Keratinocyte (primary cell): ENCODE results near the gene BSG. TPM values are rescaled to one million over a fixed set of nuclear protein-coding genes. Genes with fewer than 3 reads are reported as not detected.
A peak's percentile ranks its signal among the peaks of the same experiment; 100 is the strongest.

ENCODE experiments used
- DNase-seq: peaks from one replicate; pipeline ENCODE4 v3.0.0-alpha.2; 2011; ENCODE audit warnings: low read depth, missing footprints, low spot score
- FAIRE-seq: peaks from 2 replicates; lab custom pipeline; 2011; peaks lifted over from hg19 to GRCh38; lab: Jason Lieb, UNC
- H2AFZ ChIP-seq: 2 replicates; pipeline ENCODE4 v1.6.0; 2012; ENCODE audit warnings: low read length, control low read depth, inconsistent platforms; ENCODE audit not compliant: control insufficient read depth
- H3K27ac ChIP-seq: 2 replicates; pipeline ENCODE4 v1.5.1; 2011; ENCODE audit warnings: low read length; ENCODE audit not compliant: control insufficient read depth, insufficient read depth
- H3K27me3 ChIP-seq: 3 replicates; pipeline ENCODE4 v1.6.0; 2011; ENCODE audit warnings: low read length; ENCODE audit not compliant: control insufficient read depth, insufficient read depth; ENCODE audit errors: extremely low read depth
- H3K36me3 ChIP-seq, 2 experiments: 2 replicates in 1 of 2; 3 replicates in 1 of 2; pipeline ENCODE4 v1.5.1; 2011; ENCODE audit warnings: low read length in 2 of 2, mild to moderate bottlenecking in 1 of 2; ENCODE audit not compliant: control insufficient read depth in 2 of 2, insufficient read depth in 2 of 2; ENCODE audit errors: extremely low read depth in 1 of 2
- H3K4me1 ChIP-seq: 3 replicates; pipeline ENCODE4 v1.5.1; 2011; ENCODE audit warnings: low read length; ENCODE audit not compliant: control insufficient read depth, insufficient read depth; ENCODE audit errors: extremely low read depth
- H3K4me2 ChIP-seq: 3 replicates; pipeline ENCODE4 v1.6.0; 2011; ENCODE audit warnings: low read depth, low read length; ENCODE audit not compliant: control insufficient read depth, insufficient read depth; ENCODE audit errors: extremely low read depth
- H3K4me3 ChIP-seq, 3 experiments: fragments of 200-600 bp in 1 of 3; sonication (generic) in 1 of 3; 2 replicates in 2 of 3; 3 replicates in 1 of 3; pipeline ENCODE4 v1.5.1; 2011 to 2016; ENCODE audit warnings: low read length in 3 of 3, mild to moderate bottlenecking in 3 of 3, control low read depth in 2 of 3, inconsistent platforms in 1 of 3, low read depth in 1 of 3, mixed read lengths in 1 of 3, mixed run types in 1 of 3, moderate library complexity in 1 of 3; ENCODE audit not compliant: control insufficient read depth in 2 of 3, insufficient read depth in 2 of 3; ENCODE audit errors: extremely low read depth in 1 of 3
- H3K79me2 ChIP-seq: 2 replicates; pipeline ENCODE4 v1.6.0; 2012; ENCODE audit warnings: low read length; ENCODE audit not compliant: control insufficient read depth, insufficient read depth
- H3K9ac ChIP-seq: 3 replicates; pipeline ENCODE4 v1.6.0; 2011; ENCODE audit warnings: low read length; ENCODE audit not compliant: control insufficient read depth, insufficient read depth; ENCODE audit errors: extremely low read depth
- H3K9me1 ChIP-seq: 3 replicates; pipeline ENCODE4 v1.6.0; 2011; ENCODE audit warnings: low read length; ENCODE audit not compliant: control insufficient read depth, insufficient read depth; ENCODE audit errors: extremely low read depth
- H3K9me3 ChIP-seq: 2 replicates; pipeline ENCODE4 v1.5.1; 2012; ENCODE audit warnings: low read depth, low read length; ENCODE audit not compliant: control insufficient read depth
- H4K20me1 ChIP-seq: 3 replicates; pipeline ENCODE4 v1.6.0; 2011; ENCODE audit warnings: low read length; ENCODE audit not compliant: control insufficient read depth, insufficient read depth; ENCODE audit errors: extremely low read depth
- EZH2 ChIP-seq: IDR thresholded peaks from one replicate; pipeline ENCODE4 v1.6.1; 2012; ENCODE audit warnings: inconsistent platforms, mild to moderate bottlenecking, low read length, moderate library complexity
- dilution Hi-C: fragments of 300-500 bp; cut with MboI; formaldehyde crosslinking; loops from one replicate; pipeline ENCODE4 v1.7.0; 2020; ENCODE audit warnings: low sequenced_read_pairs; ENCODE audit not compliant: extremely low pct_ligation_motif_present
- polyA plus RNA-seq, 5 experiments: library from polyadenylated mRNA; depleted of rRNA in 3 of 5; stranded (reverse) in 3 of 5; stranded (forward) in 1 of 5; unstranded in 1 of 5; fragments of >200 nt; gene quantifications; 1 replicate in 1 of 5; 2 replicates in 3 of 5; 3 replicates in 1 of 5; pipeline versions ENCODE4 v1.2.1 to v1.2.3, GENCODE V29; 2011 to 2012; ENCODE audit warnings: missing spikeins in 2 of 5, low read depth in 1 of 5, low replicate concordance in 1 of 5
- TF ChIP-seq, protein P1 (sequence below), 3 experiments: IDR thresholded peaks in 1 of 3; conservative IDR thresholded peaks in 1 of 3; optimal IDR thresholded peaks in 1 of 3; 2 replicates in 2 of 3; 3 replicates in 1 of 3; pipeline versions ENCODE3 to v1.5.1; 2011; ENCODE audit warnings: low read length in 3 of 3, mild to moderate bottlenecking in 3 of 3, moderate library complexity in 2 of 3, control low read depth in 1 of 3, inconsistent platforms in 1 of 3; ENCODE audit not compliant: insufficient read depth in 2 of 3; ENCODE audit errors: extremely low read depth in 1 of 3

BSG gene
- polyA plus RNA-seq, 1 donor (not counting 4 experiments of a cell fraction or from before 2014, with no cell fraction given): 388 TPM

DNA sequence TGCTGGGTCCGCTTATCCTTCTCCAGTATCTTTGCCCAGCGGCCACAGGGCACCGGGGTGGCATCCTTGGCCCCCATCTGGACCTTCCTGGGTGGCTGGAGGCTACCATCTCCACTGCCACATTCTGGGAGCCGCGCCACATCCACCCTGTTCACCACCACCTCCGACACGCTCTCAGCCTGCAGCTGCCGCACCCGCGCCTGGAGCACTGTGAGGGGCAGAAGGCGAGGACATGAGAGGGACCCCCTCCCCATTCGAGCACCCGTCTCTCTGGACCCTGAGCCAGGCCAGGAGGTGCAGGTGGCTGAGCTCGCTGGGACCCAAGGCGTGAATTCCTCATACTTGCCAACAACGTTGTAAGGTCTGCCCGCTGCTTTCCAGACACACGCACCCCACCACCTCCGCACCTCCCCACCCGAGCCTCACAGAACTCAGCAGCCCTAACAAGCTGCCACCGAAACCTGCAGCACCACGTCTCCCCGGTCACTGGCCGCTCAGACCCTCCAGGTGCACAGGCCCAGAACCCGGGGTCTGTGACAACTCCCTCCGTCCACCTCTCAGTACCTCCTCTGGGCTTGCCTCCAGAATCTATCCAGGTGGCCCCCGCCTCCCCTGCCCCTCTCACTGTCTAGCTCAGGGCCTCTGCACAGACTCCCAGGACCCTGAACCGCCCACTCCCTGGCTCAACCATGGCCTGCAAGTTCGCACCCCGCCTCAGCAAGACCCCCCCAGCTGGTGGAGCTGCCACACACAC lies 57.7 kb downstream of the BSG start:
- dilution Hi-C loops: no loop called here
- peaks cover 4 to 13% of the 10 kb centered on the region in 2 experiments for H3K36me3 ChIP-seq
- TF ChIP-seq EZH2: no peak
- TF ChIP-seq, protein P1, sequence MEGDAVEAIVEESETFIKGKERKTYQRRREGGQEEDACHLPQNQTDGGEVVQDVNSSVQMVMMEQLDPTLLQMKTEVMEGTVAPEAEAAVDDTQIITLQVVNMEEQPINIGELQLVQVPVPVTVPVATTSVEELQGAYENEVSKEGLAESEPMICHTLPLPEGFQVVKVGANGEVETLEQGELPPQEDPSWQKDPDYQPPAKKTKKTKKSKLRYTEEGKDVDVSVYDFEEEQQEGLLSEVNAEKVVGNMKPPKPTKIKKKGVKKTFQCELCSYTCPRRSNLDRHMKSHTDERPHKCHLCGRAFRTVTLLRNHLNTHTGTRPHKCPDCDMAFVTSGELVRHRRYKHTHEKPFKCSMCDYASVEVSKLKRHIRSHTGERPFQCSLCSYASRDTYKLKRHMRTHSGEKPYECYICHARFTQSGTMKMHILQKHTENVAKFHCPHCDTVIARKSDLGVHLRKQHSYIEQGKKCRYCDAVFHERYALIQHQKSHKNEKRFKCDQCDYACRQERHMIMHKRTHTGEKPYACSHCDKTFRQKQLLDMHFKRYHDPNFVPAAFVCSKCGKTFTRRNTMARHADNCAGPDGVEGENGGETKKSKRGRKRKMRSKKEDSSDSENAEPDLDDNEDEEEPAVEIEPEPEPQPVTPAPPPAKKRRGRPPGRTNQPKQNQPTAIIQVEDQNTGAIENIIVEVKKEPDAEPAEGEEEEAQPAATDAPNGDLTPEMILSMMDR (optimal IDR thresholded peaks at IDR 0.05 in 1 of 3, IDR thresholded peaks at IDR 0.05 in 1 of 3, conservative IDR thresholded peaks at IDR 0.05 in 1 of 3; ENCODE audit: extremely low read depth in 1 of 3, insufficient read depth in 2 of 3, low read length in 3 of 3): no peak

DNA sequence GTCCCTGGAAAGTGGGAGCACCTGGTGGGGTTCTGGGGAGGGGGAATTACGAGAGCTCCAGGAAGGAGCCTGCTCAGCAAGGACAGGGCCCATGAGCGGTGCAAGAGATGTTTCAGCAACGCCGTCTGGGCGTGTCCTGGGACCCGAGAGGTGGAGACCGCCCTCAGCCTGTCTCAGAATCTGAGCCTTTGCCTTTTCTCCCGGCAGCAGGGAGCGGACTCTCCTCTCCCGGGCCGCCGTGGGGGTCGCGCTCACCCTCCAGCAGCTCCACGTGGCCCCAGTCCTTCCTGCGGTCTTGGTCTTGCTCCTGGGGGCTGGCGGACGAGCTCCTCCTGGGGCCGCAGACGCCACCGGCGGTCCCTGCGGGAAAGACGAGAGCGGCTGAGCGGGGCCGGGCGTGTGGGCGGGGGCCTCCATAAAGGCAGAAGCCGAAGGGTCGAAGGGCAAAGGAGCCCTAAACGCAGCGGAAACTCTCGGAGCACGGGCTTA lies 60.2 kb downstream of the BSG start:
- FAIRE-seq: no peak
- H3K79me2 ChIP-seq: peaks cover 16% of the 10 kb centered on the region
- peak overlapping the region; percentile 84 for H3K4me2 ChIP-seq
- TF ChIP-seq, protein P1 (optimal IDR thresholded peaks at IDR 0.05 in 1 of 3, IDR thresholded peaks at IDR 0.05 in 1 of 3, conservative IDR thresholded peaks at IDR 0.05 in 1 of 3; ENCODE audit: extremely low read depth in 1 of 3, insufficient read depth in 2 of 3, low read length in 3 of 3): no peak
- no peak for TF ChIP-seq EZH2
- peak overlapping the region; percentile 76 to 87 (median 85) for H3K4me3 ChIP-seq
- H3K27me3 ChIP-seq: no peaks in the 10 kb centered on the region
- H3K4me1 ChIP-seq: peaks cover 15% of the 10 kb centered on the region
- dilution Hi-C loops: no loop called here
- no peaks in the 10 kb centered on the region for H3K9me3 ChIP-seq
- peak overlapping the region; percentile 66 for H3K27ac ChIP-seq
- no peak for DNase-seq
- H4K20me1 ChIP-seq: no peaks in the 10 kb centered on the region
- peaks cover 4 to 7% of the 10 kb centered on the region in 2 experiments for H3K36me3 ChIP-seq
- H3K9me1 ChIP-seq: no peaks in the 10 kb centered on the region
- peak overlapping the region; percentile 86 for H3K9ac ChIP-seq
- H2AFZ ChIP-seq: peak overlapping the region; percentile 41

More for the DNA sequence above, 57.7 kb downstream of the BSG start:
- peaks cover 24% of the 10 kb centered on the region for H3K4me1 ChIP-seq
- no peak overlapping the region for H2AFZ ChIP-seq
- no peak overlapping the region for H3K9ac ChIP-seq
- no peaks in the 10 kb centered on the region for H3K9me1 ChIP-seq
- no peak overlapping the region for H3K4me2 ChIP-seq
- no peak overlapping the region for H3K4me3 ChIP-seq
- no peaks in the 10 kb centered on the region for H3K27me3 ChIP-seq
- DNase-seq (no peak), FAIRE-seq (no peak)
- no peaks in the 10 kb centered on the region for H3K9me3 ChIP-seq
- H3K27ac ChIP-seq: no peak overlapping the region
- no peaks in the 10 kb centered on the region for H4K20me1 ChIP-seq
- peaks cover 16% of the 10 kb centered on the region for H3K79me2 ChIP-seq

Other genes starting within 250 kb of the BSG start
- 16.3 to 21.9 TPM (median 18.4 TPM) in 3 replicates for gene MIER2, start 227.8 kb upstream of the BSG start, polyA plus RNA-seq
- gene C2CD4C, start 163.4 kb upstream of the BSG start, polyA plus RNA-seq: 1.6 to 4.1 TPM (median 2.6 TPM) in 3 replicates
- gene SHC2, start 111.6 kb upstream of the BSG start, polyA plus RNA-seq: 2.2 to 9.9 TPM (median 2.5 TPM) in 3 replicates
- gene MADCAM1, start 76.1 kb upstream of the BSG start, polyA plus RNA-seq: 0.05 to 0.12 TPM (median 0.07 TPM) in 3 replicates
- 1.4 to 3.3 TPM (median 1.9 TPM) in 3 replicates for gene TPGS1, start 65.1 kb upstream of the BSG start, polyA plus RNA-seq
- 47.5 to 72.0 TPM (median 48.6 TPM) in 3 replicates for gene CDC34, start 40.8 kb upstream of the BSG start, polyA plus RNA-seq
- gene GZMM, start 28.5 kb upstream of the BSG start, polyA plus RNA-seq: not detected in 3 replicates
- 0.13 to 0.56 TPM (median 0.26 TPM) in 3 replicates for gene HCN2, start 17.3 kb downstream of the BSG start, polyA plus RNA-seq
- 20.9 to 53.6 TPM (median 33.3 TPM) in 3 replicates for gene POLRMT, start 60.9 kb downstream of the BSG start, polyA plus RNA-seq
- gene FGF22, start 67.3 kb downstream of the BSG start, polyA plus RNA-seq: 0.05 TPM in 1 of 3 replicates, not detected in the others
- 8.2 to 30.0 TPM (median 14.8 TPM) in 3 replicates for gene RNF126, start 90.6 kb downstream of the BSG start, polyA plus RNA-seq
- gene FSTL3, start 103.8 kb downstream of the BSG start, polyA plus RNA-seq: 54.4 to 105 TPM (median 66.0 TPM) in 3 replicates
- not detected in 3 replicates for gene PRSS57, start 122.9 kb downstream of the BSG start, polyA plus RNA-seq
- gene PALM, start 136.3 kb downstream of the BSG start, polyA plus RNA-seq: 0.09 to 0.46 TPM in 2 of 3 replicates, not detected in the other
- 17.5 to 25.4 TPM (median 25.0 TPM) in 3 replicates for gene MISP, start 178.5 kb downstream of the BSG start, polyA plus RNA-seq
- gene PTBP1, start 224.9 kb downstream of the BSG start, polyA plus RNA-seq: 117 to 180 TPM (median 130 TPM) in 3 replicates
- 0.02 to 0.08 TPM in 2 of 3 replicates, not detected in the other for gene PLPPR3, start 249.4 kb downstream of the BSG start, polyA plus RNA-seq